ENCODE results near the gene UTS2.

GRCh38 chr1:7862211-7863060, 9.6 kb upstream of the UTS2 start:
- TF ChIP-seq CTCF (conservative IDR thresholded peaks at IDR 0.05 in 1 of 2, IDR thresholded peaks at IDR 0.05 in 1 of 2; ENCODE audit: extremely low read depth in 1 of 2, insufficient read depth in 1 of 2, low read depth in 1 of 2, low read length in 2 of 2) (no peak), EZH2 (IDR thresholded peaks at IDR 0.05; ENCODE audit: borderline replicate concordance, low read length) (no peak)

All from mammary epithelial cell (primary cell).